Transverse colon (tissue), 4 donors: Measurements from ENCODE around the gene PRTG. TPM values are rescaled to one million over a fixed set of nuclear protein-coding genes. Genes with fewer than 3 reads are reported as not detected.

Experiments
- DNase-seq: peaks from one replicate; pipeline ENCODE4 v3.0.0-alpha.2; 2019
- H3K27ac ChIP-seq, 4 donors: fragments of 200-600 bp; sonication (generic); 2 replicates each; pipeline ENCODE4 v1.5.1; 2016 to 2018; ENCODE audit warnings: inconsistent platforms in 4 of 4
- H3K27me3 ChIP-seq: fragments of 200-600 bp; sonication (generic); 2 replicates; pipeline ENCODE4 v1.5.1; 2017; ENCODE audit warnings: inconsistent platforms
- H3K36me3 ChIP-seq, 4 donors: fragments of 200-600 bp; sonication (generic); 2 replicates each; pipeline ENCODE4 v1.5.1; 2017 to 2019; ENCODE audit warnings: inconsistent platforms in 4 of 4
- H3K4me1 ChIP-seq, 4 donors: fragments of 200-600 bp; sonication (generic); 2 replicates each; pipeline ENCODE4 v1.5.1; 2017 to 2020; ENCODE audit warnings: inconsistent platforms in 4 of 4
- H3K4me3 ChIP-seq, 4 donors: fragments of 200-600 bp; sonication (generic); 1 replicate in 1 of 4; 2 replicates in 3 of 4; pipeline versions ENCODE4 v1.5.1 to v1.6.1; 2017 to 2019; ENCODE audit warnings: inconsistent platforms in 4 of 4
- H3K9me3 ChIP-seq, 2 donors: fragments of 200-600 bp; sonication (generic); 2 replicates each; pipeline ENCODE4 v1.5.1; 2017 to 2019; ENCODE audit warnings: inconsistent platforms in 2 of 2
- CTCF ChIP-seq, 5 experiments: fragments of 200-600 bp in 3 of 5; fragments of 450-650 bp in 2 of 5; sonication (generic) in 3 of 5; IDR thresholded peaks; 1 replicate in 2 of 5; 2 replicates in 3 of 5; pipeline ENCODE4 v1.5.1; 2016 to 2017; ENCODE audit warnings: antibody characterized with exemption in 5 of 5, inconsistent platforms in 3 of 5, mild to moderate bottlenecking in 2 of 5, moderate library complexity in 1 of 5
- EP300 ChIP-seq: sonication (generic); formaldehyde crosslinking; IDR thresholded peaks from one replicate; pipeline ENCODE4 v1.6.1; 2017; ENCODE audit warnings: antibody characterized with exemption, low read depth
- POLR2A ChIP-seq: fragments of 450-650 bp; IDR thresholded peaks from one replicate; pipeline ENCODE4 v1.6.1; 2016; ENCODE audit warnings: antibody characterized with exemption, mild to moderate bottlenecking, moderate library complexity
- POLR2AphosphoS5 ChIP-seq, 3 donors: sonication (generic); formaldehyde crosslinking; IDR thresholded peaks; one replicate each; pipeline ENCODE4 v1.6.1; 2016; ENCODE audit warnings: antibody characterized with exemption in 3 of 3
- WGBS, 2 donors: methylation state at CpG; one replicate each; pipeline ENCODE4 v1.1.5; 2018; ENCODE audit warnings: low coverage in 1 of 2; 5-methylcytosine and 5-hydroxymethylcytosine counted together
- in situ Hi-C, 4 donors: fragments of 200-750 bp; cut with MboI; loops; one replicate each; pipeline versions ENCODE4 v1.15.0 to v1.15.1; 2017; ENCODE audit warnings: low sequenced_read_pairs in 3 of 4, low pct_ligation_motif_present in 1 of 4, low pct_unique_long_range_greater_than_20kb in 1 of 4
- intact Hi-C: fragments of 100-400 bp; cut with DNase I; formaldehyde crosslinking; loops from one replicate; pipeline ENCODE4 v1.15.1; 2023; ENCODE audit warnings: low total_unique reads
- total RNA-seq, 4 donors: library from RNA; depleted of rRNA; stranded (reverse); fragments of >200 nt; gene quantifications; one replicate each; pipeline ENCODE4 v1.1.0, GENCODE V29; 2016

Gene PRTG
- total RNA-seq, 4 donors from 2014 or later: 0.20 to 0.75 (median 0.66) TPM

- no peak overlapping the region for H3K4me3 ChIP-seq
- in situ Hi-C loops: no loop called here
- H3K9me3 ChIP-seq: no peaks in the 10 kb centered on the region
- H3K27ac ChIP-seq: no peak overlapping the region
- TF ChIP-seq POLR2A (no peak), CTCF (IDR thresholded peaks at IDR 0.05) (no peak), EP300 (no peak), POLR2AphosphoS5 (IDR thresholded peaks at IDR 0.05) (no peak)
- H3K27me3 ChIP-seq: no peaks in the 10 kb centered on the region
- intact Hi-C loops: no loop called here
- no peak for DNase-seq
- no peaks in the 10 kb centered on the region for H3K4me1 ChIP-seq
- WGBS, 2 donors: 72 to 94% methylated on average over 2 to 6 of the region's 6 CpGs
- H3K36me3 ChIP-seq: no peaks in the 10 kb centered on the region
These were observed 42.1 kb downstream of the PRTG start for GRCh38 chr15:55700876-55701275.

- DNase-seq: no peak
- no peak overlapping the region for H3K27ac ChIP-seq
- TF ChIP-seq CTCF (IDR thresholded peaks at IDR 0.05): no peak
- TF ChIP-seq POLR2AphosphoS5 (IDR thresholded peaks at IDR 0.05): no peak
- no peak for TF ChIP-seq EP300
- TF ChIP-seq POLR2A: no peak
- H3K36me3 ChIP-seq: no peaks in the 10 kb centered on the region
- WGBS, 2 donors: 85 to 87% methylated on average over 2 to 4 of the region's 4 CpGs
- H3K27me3 ChIP-seq: no peaks in the 10 kb centered on the region
- in situ Hi-C loops (no loop called here), intact Hi-C loops (no loop called here)
- no peak overlapping the region for H3K4me3 ChIP-seq
- H3K4me1 ChIP-seq: peaks cover 0 to 14% (median 6%) of the 10 kb centered on the region in 4 donors
- H3K9me3 ChIP-seq: no peaks in the 10 kb centered on the region
These were observed 44.3 kb downstream of the PRTG start for GRCh38 chr15:55698653-55699052.

- Histone ChIP-seq H3K4me1 (peaks cover 0 to 14% (median 6%) of the 10 kb centered on the region in 4 donors), H3K27ac (no peak overlapping the region), H3K9me3 (no peaks in the 10 kb centered on the region), H3K4me3 (no peak overlapping the region), H3K36me3 (no peaks in the 10 kb centered on the region), H3K27me3 (no peaks in the 10 kb centered on the region)
- DNase-seq: no peak
- in situ Hi-C loops: no loop called here
- WGBS, 2 donors: 81 to 85% methylated on average over 3 of the region's 3 CpGs
- intact Hi-C loops: no loop called here
- TF ChIP-seq CTCF (IDR thresholded peaks at IDR 0.05) (no peak), EP300 (no peak), POLR2A (no peak), POLR2AphosphoS5 (IDR thresholded peaks at IDR 0.05) (no peak)
These were observed 46.7 kb downstream of the PRTG start for GRCh38 chr15:55696221-55696620.

DNA sequence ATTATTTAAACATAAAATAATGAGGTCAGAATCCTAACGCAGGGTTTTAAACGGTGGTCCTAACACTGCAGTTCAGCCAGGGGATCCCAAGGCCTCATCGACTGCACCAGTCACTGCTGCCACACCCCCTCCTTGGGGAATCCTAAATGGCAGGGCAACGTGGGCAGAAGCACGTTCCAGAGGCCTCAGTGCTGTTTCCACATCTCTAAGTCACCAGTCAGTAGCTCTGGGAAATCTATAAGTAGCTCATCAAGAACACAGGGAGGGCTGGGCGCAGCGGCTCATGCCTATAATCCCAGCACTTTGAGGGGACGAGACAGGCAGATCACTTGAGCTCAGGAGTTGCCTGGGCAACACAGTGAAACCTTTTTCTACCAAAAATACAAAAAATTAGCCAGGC is 47.5 kb downstream of the PRTG start:
- no peaks in the 10 kb centered on the region for H3K27me3 ChIP-seq
- intact Hi-C loops: no loop called here
- DNase-seq: no peak
- WGBS, 2 donors: 84 to 100% methylated on average over 2 to 8 of the region's 8 CpGs
- in situ Hi-C loops: no loop called here
- no peak overlapping the region for H3K27ac ChIP-seq
- no peaks in the 10 kb centered on the region for H3K9me3 ChIP-seq
- H3K36me3 ChIP-seq: no peaks in the 10 kb centered on the region
- peaks cover 0 to 14% (median 6%) of the 10 kb centered on the region in 4 donors for H3K4me1 ChIP-seq
- no peak overlapping the region for H3K4me3 ChIP-seq
- TF ChIP-seq POLR2AphosphoS5 (IDR thresholded peaks at IDR 0.05) (no peak), POLR2A (no peak), CTCF (IDR thresholded peaks at IDR 0.05) (no peak), EP300 (no peak)
